ENCODE data around the gene NANOGP8.
A peak's percentile ranks its signal among the peaks of the same experiment; 100 is the strongest.

The NANOGP8 gene

GRCh38 chr15:35055416-35056105 lies 29.5 kb downstream of the NANOGP8 start:
- DNase-seq = no peak

GRCh38 chr15:35054380-35054779 lies 30.7 kb downstream of the NANOGP8 start:
- DNase-seq = no peak

DNA sequence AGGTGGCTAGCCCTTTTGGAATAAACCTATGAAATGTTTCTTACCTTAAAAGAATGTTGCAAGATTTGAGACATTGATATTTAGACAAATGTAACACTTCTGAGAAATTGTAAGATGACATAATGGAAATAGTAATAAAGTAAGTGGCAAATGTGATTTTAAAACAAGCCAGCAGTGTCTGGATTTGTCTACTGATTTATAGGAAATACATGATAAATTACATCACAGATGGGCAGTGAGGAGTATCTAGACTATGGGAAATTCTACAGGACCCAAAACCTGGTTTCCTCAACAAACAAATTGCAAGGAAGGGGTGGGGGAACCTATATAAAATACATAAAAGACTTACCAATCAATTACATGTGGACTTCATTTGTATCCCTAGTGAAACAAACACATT lies 37.1 kb downstream of the NANOGP8 start:
- DNase-seq = no peak

- no peak for DNase-seq
Measured at GRCh38 chr15:35047528-35047927, 37.6 kb downstream of the NANOGP8 start.

GRCh38 chr15:35043373-35044095 lies 41.6 kb downstream of the NANOGP8 start:
- no peak for DNase-seq

DNA sequence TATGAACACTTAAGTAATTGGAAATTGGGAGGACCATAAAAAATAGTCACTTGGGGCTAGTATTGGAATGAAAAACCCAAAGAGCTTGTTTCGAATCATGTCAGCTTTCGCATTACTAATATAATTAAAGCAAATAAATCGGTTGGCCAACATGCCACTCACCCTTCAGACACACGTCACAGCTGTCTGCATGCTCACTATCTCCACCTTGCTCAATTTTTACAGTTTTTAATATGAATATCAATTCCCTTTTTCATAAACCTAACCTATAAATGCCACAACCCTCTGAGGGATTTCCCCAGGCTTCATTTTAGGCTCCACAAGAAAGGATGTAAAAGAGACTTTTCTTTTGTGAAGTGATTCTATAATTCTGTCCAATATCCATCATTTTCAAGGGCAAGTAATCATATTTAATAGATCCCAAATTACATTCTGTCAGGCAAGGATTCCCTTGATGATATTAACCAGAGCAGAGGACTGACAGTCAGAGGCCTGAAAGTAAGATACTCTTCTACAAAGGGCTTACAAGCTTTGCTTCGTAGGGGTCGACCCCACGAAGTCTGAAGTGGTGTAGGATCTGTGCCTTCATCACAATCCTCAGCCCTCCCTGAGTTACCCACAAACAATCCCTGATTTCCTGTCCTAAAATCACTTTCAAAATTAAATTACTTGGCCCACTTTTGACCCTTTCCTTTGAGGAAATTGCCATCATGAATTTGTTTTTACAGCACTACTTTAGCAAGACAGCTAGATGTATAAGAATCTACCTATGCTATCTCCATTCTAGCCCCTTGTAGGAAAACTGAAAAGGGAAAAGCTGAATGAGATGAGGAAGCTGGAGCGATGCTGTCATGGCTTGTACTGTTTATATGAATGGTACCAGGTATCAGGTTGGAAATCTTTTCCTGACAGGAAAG lies 44.5 kb downstream of the NANOGP8 start:
- DNase-seq = no peak

DNA sequence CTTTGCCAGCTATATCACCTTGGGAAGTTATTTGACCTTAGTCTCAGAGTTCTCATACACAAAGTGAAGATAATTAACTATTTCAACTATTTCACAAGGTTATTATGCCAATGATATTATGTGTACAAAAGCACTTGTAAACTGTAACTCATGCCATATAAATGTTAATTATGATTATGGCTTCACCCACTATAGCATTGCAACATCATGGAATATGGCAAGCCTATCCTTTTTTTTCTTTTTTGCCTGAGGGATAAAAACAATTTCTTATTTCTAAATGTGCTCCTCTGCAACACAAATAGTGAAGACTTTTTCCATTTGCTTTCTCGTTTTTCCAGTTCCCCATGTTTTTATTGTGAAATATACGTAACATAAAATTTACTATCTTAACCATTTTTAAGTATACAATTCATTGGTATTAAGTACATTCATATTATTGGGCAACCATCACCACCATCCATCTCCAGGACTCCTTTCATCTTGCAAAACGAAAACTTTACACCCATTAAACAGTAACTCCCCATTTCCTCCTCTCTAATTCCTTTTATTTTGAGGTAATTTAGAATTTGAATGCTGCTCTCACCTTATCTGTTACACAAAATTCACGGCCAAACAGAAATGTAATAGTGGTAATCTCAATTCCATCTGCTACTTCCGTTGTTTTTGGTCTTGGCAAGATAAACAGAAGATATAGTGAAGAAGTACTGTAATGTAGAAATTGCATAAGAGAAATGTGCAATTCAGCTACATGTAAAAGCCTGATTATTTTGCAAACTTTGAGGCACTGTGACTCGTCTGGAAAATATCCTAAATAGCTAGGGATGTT lies 46.3 kb downstream of the NANOGP8 start:
- peak; percentile 25 for DNase-seq

Measured in hematopoietic multipotent progenitor cell treated with erythropoietin and hydrocortisone succinate and interleukin-3 and kit ligand, for 8 days (in vitro differentiated cells).